Thymus (tissue), 11 donors: ENCODE measurements around the gene JMJD1C. TPM values are rescaled to one million over a fixed set of nuclear protein-coding genes. Genes with fewer than 3 reads are reported as not detected.

ENCODE experiments used
- DNase-seq, 9 donors: peaks; one replicate each; pipeline ENCODE4 v3.0.0-alpha.2; 2013; ENCODE audit warnings: low spot score in 9 of 9, low read depth in 6 of 9, missing footprints in 1 of 9
- H3K27ac ChIP-seq, 2 donors: one replicate each; pipeline ENCODE4 v1.5.1; 2013; ENCODE audit warnings: control low read depth in 1 of 2, low read depth in 1 of 2, low read length in 1 of 2, mild to moderate bottlenecking in 1 of 2, moderate library complexity in 1 of 2
- H3K27me3 ChIP-seq, 2 donors: one replicate each; pipeline ENCODE4 v1.5.1; 2013; ENCODE audit warnings: low read length in 1 of 2; ENCODE audit not compliant: control insufficient read depth in 2 of 2, insufficient read depth in 1 of 2
- H3K36me3 ChIP-seq, 2 donors: one replicate each; pipeline ENCODE4 v1.5.1; 2013; ENCODE audit warnings: low read length in 1 of 2, mild to moderate bottlenecking in 1 of 2, moderate library complexity in 1 of 2; ENCODE audit not compliant: control insufficient read depth in 2 of 2, insufficient read depth in 2 of 2
- H3K4me1 ChIP-seq, 2 donors: one replicate each; pipeline ENCODE4 v1.5.1; 2013; ENCODE audit warnings: low read length in 2 of 2; ENCODE audit not compliant: control insufficient read depth in 2 of 2, insufficient read depth in 2 of 2
- H3K4me3 ChIP-seq, 2 donors: one replicate each; pipeline ENCODE4 v1.5.1; 2013; ENCODE audit warnings: low read length in 2 of 2, control low read depth in 1 of 2, mild to moderate bottlenecking in 1 of 2
- H3K9me3 ChIP-seq, 2 donors: one replicate each; pipeline ENCODE4 v1.5.1; 2013; ENCODE audit warnings: low read length in 1 of 2, mild to moderate bottlenecking in 1 of 2; ENCODE audit not compliant: control insufficient read depth in 2 of 2, insufficient read depth in 1 of 2
- WGBS: extraction: QIAGEN DNeasy Blood & Tissue Kit; methylation state at CpG from one replicate; pipeline ENCODE4 v1.1.7; 2013; 5-methylcytosine and 5-hydroxymethylcytosine counted together
- polyA plus RNA-seq: library from polyadenylated mRNA; stranded (reverse); fragments of 200-250 nt; gene quantifications from one replicate; pipeline ENCODE4 v1.2.3, GENCODE V29; 2013
- total RNA-seq: library from RNA; stranded (reverse); fragments of 120-200 nt; gene quantifications from one replicate; pipeline ENCODE4 v1.2.4, GENCODE V29; 2013
- donor health status: healthy.

The JMJD1C gene
- total and polyA plus RNA-seq, 2 donors, result 70.8 to 86.2 TPM

DNA sequence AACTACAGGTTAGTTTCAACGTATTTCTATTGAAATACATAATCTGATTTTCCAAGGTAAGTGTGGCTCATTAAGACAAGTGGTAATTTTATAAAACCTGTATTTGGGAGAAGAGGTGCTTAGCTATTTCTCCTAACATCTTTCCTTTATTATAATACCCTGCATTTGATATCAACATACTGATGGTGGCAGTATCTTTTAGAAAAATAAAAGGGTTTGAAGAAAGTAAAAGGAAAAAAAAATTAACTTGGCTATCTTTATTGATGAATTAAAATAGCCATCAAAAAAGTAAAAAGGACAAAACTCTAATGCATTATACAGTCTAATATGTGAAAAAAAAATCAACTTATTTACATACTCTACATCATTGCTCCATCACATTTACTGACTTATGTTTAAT is 264.7 kb downstream of the JMJD1C start:
- peaks cover 13 to 45% of the 10 kb centered on the region in 2 donors for H3K36me3 ChIP-seq

DNA sequence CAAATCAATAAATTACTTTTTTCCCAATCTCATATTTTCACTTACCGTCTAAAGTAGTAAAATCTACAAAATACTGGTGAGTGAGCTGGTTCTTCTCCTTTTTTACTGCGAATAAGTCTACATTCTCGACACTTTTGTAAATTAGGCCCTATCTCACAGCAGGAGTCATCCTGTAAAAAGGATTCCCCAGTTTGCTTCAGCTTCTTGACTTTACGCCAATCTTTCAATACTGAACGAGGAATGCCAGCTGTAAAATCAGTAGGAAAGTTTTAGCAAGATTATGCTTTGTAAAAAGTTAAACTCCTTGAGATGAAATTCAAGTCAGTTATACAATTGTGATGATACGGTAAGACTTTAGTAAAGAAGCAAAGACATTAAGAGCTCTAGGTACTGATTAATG is 265.3 kb downstream of the JMJD1C start:
- H3K27me3 ChIP-seq, result no peaks in the 10 kb centered on the region
- H3K36me3 ChIP-seq, result peaks cover 8 to 43% of the 10 kb centered on the region in 2 donors
- H3K27ac ChIP-seq, result no peak overlapping the region
- no peaks in the 10 kb centered on the region for H3K4me1 ChIP-seq
- 81% methylated on average over 6 of the region's 6 CpGs for WGBS
- no peak overlapping the region for H3K4me3 ChIP-seq
- H3K9me3 ChIP-seq, result no peaks in the 10 kb centered on the region
- DNase-seq, result no peak

More for the DNA sequence above, 264.7 kb downstream of the JMJD1C start:
- no peaks in the 10 kb centered on the region for H3K9me3 ChIP-seq
- H3K4me3 ChIP-seq, result no peak overlapping the region
- H3K4me1 ChIP-seq, result no peaks in the 10 kb centered on the region
- no peak overlapping the region for H3K27ac ChIP-seq
- no peaks in the 10 kb centered on the region for H3K27me3 ChIP-seq
- 1% methylated on average over 1 of the region's 1 CpG for WGBS
- DNase-seq, result no peak

- Histone ChIP-seq H3K27me3 (no peaks in the 10 kb centered on the region), H3K27ac (no peak overlapping the region), H3K36me3 (peaks cover 12 to 45% of the 10 kb centered on the region in 2 donors), H3K4me1 (no peaks in the 10 kb centered on the region), H3K4me3 (no peak overlapping the region), H3K9me3 (no peaks in the 10 kb centered on the region)
- no peak for DNase-seq
- 99% methylated on average over 2 of the region's 2 CpGs for WGBS
These were observed 266.1 kb downstream of the JMJD1C start for GRCh38 chr10:63199716-63200115.

GRCh38 chr10:63197344-63198092 is 268.3 kb downstream of the JMJD1C start:
- Histone ChIP-seq H3K27ac (no peak overlapping the region), H3K4me1 (no peaks in the 10 kb centered on the region), H3K36me3 (peaks cover 12 to 55% of the 10 kb centered on the region in 2 donors), H3K27me3 (no peaks in the 10 kb centered on the region), H3K4me3 (no peak overlapping the region), H3K9me3 (no peaks in the 10 kb centered on the region)
- no peak for DNase-seq
- 95% methylated on average over 2 of the region's 2 CpGs for WGBS

GRCh38 chr10:63192826-63193225 is 273.0 kb downstream of the JMJD1C start:
- no peaks in the 10 kb centered on the region for H3K4me1 ChIP-seq
- no peaks in the 10 kb centered on the region for H3K27me3 ChIP-seq
- no peak overlapping the region for H3K4me3 ChIP-seq
- no peak overlapping the region for H3K27ac ChIP-seq
- no peaks in the 10 kb centered on the region for H3K9me3 ChIP-seq
- peaks cover 26 to 76% of the 10 kb centered on the region in 2 donors for H3K36me3 ChIP-seq
- 97% methylated on average over 1 of the region's 1 CpG for WGBS
- DNase-seq, result no peak

- Histone ChIP-seq H3K36me3 (peaks cover 7 to 52% of the 10 kb centered on the region in 2 donors), H3K27ac (no peak overlapping the region), H3K4me1 (no peaks in the 10 kb centered on the region), H3K4me3 (no peak overlapping the region), H3K9me3 (no peaks in the 10 kb centered on the region), H3K27me3 (no peaks in the 10 kb centered on the region)
- no peak for DNase-seq
- WGBS, result 96% methylated on average over 1 of the region's 1 CpG
These were observed 290.2 kb downstream of the JMJD1C start for GRCh38 chr10:63175534-63175933.

DNA sequence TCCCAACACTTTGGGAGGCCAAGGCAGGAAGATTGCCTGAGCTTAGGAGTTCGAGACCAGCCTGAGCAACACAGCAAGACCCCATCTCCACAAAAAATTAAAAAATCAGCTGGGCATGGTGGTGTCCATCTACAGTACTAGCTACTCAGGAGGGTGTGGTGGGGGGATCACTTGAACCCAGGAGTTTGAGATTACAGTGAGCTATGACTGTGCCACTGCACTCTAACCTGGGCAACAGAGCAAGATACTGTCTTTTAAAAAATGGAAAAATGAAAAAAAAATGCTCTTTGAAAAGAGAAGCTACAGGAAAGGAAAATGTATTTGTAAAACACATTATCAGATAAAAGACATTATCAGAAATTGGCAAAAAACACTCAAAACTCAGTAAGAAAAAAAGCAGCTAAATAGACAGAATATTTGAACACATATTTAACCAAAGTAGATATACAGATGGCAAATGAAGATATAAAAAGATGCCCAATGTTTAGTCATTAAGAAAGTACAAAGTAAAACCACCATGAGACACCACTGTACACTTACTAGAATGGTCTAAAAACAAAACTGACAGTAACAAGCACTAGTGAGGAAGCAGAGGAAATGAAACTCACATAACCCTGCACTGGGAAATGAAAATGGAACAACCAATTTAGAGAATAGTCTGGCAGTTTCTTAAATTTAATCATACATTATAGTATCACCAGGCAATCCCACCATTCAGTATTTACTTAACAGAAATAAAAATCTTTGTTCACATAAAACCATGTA is 292.1 kb downstream of the JMJD1C start:
- H3K27me3 ChIP-seq, result no peaks in the 10 kb centered on the region
- no peak overlapping the region for H3K27ac ChIP-seq
- peaks cover 7 to 54% of the 10 kb centered on the region in 2 donors for H3K36me3 ChIP-seq
- 98% methylated on average over 1 of the region's 1 CpG for WGBS
- no peaks in the 10 kb centered on the region for H3K9me3 ChIP-seq
- no peaks in the 10 kb centered on the region for H3K4me1 ChIP-seq
- DNase-seq, result peak in 1 of 9 donors; percentile 35
- H3K4me3 ChIP-seq, result no peak overlapping the region

GRCh38 chr10:63171926-63172325 is 293.9 kb downstream of the JMJD1C start:
- WGBS, result 96% methylated on average over 1 of the region's 1 CpG
- H3K4me3 ChIP-seq, result no peak overlapping the region
- no peak overlapping the region for H3K27ac ChIP-seq
- H3K9me3 ChIP-seq, result no peaks in the 10 kb centered on the region
- DNase-seq, result no peak
- H3K36me3 ChIP-seq, result peaks cover 7 to 44% of the 10 kb centered on the region in 2 donors
- no peaks in the 10 kb centered on the region for H3K4me1 ChIP-seq
- no peaks in the 10 kb centered on the region for H3K27me3 ChIP-seq

GRCh38 chr10:63171255-63171855 is 294.4 kb downstream of the JMJD1C start:
- Histone ChIP-seq H3K4me1 (no peaks in the 10 kb centered on the region), H3K36me3 (peaks cover 7 to 44% of the 10 kb centered on the region in 2 donors), H3K27ac (no peak overlapping the region), H3K27me3 (no peaks in the 10 kb centered on the region), H3K9me3 (no peaks in the 10 kb centered on the region), H3K4me3 (no peak overlapping the region)
- no peak for DNase-seq
- 96% methylated on average over 1 of the region's 1 CpG for WGBS
